Astrocyte of the hippocampus (primary cell): ENCODE data around the gene MAST4.
A peak's percentile ranks its signal among the peaks of the same experiment; 100 is the strongest.

Source experiments
- DNase-seq: peaks from one replicate; pipeline ENCODE4 v3.0.0; 2011; ENCODE audit warnings: low read depth, low spot score

The MAST4 gene

DNA sequence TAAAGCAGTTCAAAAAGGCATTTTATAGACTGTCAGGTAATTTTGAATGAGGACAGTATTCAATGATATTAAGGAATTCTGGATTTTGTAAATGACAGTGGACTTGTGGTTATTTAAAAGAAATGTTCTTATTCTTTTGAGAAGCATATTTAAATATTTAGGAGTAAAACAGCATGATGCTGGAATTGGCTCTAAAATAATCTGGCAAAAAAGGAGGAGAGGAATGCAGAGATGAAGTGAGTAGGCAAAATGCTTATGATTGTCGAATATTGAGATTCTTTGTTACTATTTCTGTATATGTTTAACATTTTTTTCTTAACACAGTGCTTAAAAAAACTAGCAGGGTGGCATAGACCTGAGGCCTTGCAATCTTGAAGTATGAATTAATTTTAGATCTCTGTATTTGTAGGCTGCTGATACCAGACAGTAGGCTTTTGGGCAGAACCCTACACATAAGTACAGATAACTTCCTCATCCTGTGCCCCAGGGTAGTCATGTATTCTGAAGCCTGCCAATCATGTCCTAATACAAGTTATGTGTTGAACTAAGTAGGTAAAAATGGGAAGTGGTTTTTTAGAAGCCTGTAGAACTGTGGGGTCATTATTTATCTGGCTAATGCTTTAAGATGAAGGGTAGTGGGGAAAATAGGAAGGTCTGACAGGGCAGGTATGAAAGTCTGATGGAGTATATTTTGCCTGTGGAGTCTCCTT lies 591.0 kb downstream of the MAST4 start:
- DNase-seq: no peak

DNA sequence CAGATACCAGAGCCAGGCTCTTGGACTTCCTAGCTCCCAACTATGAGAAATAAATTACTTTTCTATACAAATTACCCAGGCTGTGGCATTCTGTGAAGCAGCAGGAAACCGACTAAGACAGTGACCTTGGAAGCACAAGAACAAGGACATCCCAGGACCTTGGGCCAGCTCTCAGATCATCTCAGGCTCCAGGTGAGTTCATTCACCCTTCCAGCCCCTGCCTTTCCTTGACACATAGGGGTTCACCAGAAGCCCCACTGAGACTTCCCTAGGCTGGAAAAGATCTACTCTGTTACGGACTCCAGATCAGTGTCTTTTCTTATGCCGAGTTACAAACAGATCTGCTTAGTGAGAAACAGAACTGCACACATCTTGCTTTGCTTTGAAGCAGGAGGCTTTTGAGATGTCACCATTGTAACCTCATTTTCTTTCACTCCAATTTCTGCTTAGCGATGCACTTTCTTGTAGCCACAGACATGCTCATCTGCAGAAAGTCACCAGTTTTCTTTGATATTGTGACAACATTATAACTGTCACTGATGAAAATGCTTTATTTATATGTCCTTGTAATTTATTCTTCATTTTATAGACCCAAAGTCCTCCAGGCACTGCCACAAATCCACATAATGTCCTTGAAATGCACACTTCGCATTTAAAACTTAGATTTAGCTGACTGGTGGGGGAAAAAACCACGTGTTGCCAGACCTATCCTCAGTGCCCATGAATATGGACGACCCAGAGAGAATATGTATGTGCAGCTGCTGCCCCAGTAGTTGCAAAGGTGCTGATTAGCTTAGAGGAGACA lies 592.3 kb downstream of the MAST4 start:
- no peak for DNase-seq

DNA sequence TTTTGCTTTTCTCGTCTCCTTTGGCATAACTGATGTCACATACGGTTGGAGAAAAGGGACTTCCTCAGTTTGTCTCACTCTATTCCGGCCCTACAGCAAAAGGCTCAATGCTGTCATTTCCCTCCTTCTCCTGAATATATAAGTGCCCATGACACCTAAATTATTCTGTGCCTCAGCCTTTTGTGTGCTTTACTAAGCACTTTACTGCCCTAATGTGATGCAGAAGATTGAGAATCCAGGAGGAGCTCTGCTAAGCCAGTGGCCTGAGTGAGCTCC lies 592.8 kb downstream of the MAST4 start:
- DNase-seq: no peak

DNA sequence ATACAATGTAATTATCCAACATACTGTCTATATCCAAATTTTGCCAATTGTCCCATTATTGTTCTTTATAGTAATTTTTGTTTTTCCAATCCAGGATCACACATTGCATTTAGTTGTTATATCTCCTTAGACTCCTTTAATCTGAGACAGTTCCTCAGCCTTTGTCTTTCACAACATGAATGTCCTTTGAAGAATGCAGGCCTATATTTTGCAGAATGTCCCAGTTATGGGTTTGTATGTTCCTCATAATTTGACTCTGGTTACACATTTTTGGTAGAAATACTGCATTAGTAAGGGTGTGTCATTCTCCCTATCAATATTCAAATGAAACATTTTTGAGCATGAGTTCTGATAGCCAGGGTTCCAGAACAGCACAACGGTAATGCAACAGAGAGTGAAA lies 593.7 kb downstream of the MAST4 start:
- DNase-seq: no peak

DNA sequence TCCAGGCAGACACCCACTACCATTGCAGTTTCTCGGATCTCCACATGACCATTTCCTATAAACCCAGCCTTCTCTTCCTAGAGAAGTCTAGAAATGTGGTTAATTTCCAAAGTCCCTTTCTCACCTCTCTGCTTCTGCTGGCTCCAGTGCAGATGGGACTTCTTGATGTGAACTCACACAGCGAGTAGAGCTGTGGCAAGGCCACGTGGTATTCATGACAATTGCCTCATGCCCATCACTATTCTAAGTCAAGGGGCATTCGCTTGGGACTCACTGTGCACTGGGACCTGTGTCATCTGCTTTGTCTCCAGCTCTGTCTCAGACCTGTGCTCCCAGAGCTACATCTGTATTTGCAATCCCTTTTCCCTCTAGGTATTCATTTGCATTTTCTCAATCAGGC lies 594.2 kb downstream of the MAST4 start:
- no peak for DNase-seq

DNA sequence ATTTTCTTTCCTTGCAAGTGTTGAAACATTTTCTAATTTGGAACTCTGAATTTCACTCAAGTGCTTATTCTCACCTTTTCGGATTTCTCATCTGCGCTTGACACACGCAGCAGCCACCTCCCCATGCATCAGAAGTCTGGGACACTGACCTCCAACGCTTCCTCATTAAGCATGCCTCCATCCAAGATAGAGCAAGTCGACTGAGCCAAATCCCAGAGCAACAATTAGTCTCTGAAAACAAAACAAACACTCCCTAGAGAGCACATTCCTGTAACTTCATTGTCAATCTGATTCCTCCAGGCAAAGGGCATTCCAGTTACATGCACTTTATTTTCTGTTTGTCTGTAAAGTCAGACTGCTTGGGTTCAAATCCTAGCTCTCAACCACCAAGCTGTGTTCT lies 594.7 kb downstream of the MAST4 start:
- DNase-seq: peak; percentile 36

DNA sequence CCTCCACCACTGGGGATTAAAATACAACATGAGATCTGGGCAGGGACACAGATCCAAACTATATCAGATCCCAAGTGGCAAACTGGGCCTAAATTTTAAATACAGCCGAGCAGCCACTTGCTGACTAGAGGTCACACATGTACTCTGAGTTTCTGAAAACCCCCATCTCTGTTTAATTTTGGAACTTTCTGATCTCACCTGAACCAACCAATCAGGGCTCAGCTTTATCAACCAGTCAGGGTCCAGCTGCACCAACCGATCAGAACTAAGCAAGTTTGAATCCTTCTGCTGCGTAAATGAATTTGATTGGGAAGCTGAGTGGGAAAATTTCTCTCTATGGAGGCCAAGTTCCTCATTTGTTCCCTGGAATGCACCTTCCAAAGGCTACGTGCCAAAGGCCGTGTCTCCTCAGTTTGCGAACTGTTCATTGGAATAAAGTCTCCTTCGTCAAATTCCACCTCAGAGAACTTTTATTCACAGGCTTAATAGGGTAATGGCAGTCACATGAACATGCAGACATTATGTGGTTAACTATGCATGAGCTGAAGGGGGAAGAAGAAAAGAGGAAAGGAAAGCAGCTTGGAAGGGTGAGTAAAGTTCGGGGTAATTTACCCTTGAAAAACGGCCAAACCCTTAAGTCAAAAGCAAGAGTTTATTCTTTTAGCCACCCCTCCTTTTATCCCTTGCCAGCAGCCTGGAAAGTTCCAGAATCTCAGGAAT lies 596.7 kb downstream of the MAST4 start:
- DNase-seq: peak; percentile 83

DNA sequence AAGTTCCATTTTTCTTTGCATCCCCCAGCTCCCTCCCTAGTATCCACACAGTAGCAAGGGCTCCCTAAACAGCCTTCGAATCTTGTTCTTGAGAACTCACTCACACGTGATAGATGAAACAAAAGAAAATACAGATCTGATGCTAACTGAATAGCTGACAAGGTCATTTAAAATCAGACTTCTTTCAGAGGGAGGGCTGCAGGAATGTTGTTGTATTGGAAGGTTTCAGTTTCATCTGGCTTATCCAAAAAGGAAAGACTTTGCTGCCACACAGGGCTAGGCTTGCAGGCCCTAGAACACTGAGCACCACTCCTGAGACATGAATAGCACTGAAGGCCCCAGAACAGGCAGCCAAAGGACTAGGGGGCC lies 597.2 kb downstream of the MAST4 start:
- no peak for DNase-seq

DNA sequence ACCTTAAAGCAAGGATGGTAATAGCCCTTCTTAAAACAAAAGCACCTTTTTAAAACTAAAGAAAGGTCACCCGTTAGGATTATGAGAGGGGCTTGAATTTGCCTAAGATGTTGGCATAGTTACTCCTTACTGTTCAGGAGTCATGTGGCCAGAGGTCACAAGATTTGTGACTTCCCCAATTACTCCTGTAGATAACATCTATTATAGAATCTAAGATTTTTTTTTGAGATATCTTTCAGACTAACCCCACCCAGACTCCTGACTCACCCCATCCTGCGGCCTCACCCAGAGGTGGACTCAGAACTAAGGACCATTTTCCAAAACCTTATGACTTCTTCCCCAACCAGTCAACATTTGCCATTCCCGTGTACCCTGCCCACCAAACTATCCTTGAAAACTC lies 598.0 kb downstream of the MAST4 start:
- no peak for DNase-seq

DNA sequence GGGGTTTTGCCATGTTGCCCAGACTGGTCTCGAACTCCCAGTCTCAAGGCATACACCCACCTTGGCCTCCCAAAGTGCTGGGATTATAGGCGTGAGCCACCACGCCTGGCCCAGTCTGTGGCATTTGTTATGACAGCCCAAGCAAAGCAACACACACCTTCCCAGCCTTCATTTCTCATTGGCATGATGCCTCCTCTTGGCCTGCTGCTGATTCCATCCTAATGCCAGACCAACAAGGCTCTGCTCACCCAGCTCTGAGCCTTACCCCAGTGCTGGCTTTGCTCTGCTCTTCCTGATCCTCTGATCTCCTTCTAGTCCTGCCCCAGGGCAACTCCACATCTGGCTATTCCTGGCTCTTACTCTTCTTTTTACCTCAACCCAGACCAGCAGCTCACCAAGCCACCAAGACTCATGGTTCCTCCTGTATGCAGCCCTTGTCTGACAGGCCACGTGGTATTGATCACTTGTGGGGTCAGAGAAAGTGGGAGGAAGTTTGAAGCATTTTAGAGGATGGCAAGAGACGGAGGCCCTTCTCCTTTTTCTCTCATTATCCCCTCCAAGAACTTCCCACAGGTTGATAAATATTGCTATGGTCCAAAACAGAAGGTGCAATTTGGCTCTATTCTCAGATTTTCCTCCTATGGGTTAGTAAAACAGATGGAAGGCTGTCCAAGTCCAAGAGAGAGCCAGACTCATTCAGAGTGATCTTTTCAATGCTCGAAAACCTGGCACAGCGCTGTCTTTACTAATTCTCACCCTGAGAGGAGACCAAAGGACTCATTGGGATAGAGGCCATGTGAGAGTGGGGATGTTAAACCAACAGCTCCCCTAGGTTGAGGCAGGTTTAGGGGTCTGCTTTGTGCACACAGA lies 599.4 kb downstream of the MAST4 start:
- no peak for DNase-seq

DNA sequence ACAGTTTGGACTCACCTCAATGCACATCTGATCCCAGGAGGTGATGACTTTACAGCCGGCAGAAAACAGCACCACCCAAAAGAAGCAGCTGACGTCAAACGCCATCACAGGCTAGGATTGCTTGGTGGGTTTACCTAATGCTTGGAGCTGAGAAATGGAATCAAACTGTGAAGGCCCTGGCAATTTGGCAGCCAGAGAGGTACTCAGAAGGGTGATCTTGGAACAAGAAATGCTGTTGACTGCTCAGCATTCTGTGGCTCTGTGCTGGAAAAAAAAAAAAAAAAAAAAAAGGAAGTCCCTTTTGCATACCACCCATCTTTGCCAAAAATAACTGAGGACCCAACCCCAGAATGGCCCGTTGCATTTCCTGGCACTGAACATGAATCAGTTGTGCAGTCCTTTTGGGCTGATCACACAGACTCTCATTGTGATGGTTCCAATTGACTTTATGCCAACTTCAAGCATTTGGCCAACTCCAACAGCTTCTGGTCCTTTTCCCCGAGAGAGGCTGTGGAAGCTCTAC lies 600.4 kb downstream of the MAST4 start, which contains the start of gene CD180:
TSS of gene CD180 (minus strand) at position 263 of the 523 bp plus-strand sequence. CDS start at position 105, 158 bp downstream.
- peak; percentile 86 for DNase-seq

DNA sequence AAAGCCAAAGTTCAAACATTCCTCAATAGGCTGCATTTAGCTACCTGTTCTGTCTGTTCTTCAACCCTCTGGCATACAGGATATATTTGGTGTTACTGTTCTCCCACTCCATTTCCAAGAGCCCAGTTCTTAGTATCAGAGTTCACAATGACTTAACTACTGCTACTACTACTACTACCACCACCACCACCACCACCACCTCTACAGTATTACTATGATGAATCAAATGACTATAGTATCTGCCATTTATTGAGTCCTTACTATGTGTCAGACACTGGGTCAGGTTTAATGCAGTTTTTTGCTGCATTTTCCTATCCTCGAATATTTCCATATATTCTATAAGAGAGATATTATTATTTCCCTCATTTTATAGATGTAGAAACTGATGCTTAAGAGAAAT lies 601.3 kb downstream of the MAST4 start:
- DNase-seq: no peak

DNA sequence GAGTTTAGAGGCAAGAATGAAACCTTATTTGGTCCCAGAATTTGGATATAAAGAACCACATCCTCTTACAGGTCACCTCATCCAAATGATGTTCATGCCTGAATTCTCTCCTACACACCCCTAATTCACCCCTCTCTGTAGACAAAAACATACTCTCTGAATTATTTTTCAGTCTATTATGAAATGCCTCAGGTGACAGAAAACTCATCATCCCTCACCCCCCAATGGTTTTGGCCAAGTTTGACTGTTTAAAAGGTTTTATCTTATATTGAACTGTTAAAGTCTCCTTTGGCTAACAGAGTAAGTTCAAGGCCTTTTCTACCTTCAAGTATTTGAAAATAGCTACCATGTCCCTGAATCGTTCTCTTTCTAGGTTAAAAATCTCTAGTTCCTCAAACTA lies 602.7 kb downstream of the MAST4 start:
- DNase-seq: no peak

DNA sequence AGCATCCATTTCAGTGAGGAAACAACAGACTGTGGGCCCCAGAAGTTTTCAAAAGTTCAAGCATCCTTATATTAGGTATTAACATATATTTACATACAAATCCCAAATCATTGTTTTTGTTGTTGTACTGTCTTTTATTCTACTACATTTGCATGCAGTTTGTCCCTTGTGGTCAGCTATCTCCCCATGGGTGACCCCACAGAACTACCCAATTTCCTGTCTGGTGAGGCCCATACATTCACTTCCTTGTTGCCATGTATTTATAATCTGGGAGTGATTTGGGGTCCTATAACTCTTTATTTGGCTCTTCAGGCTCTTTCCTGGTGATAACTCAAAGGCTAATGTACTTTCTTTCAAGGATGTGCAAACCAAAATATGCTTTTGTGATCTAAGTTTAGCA lies 603.7 kb downstream of the MAST4 start:
- DNase-seq: no peak

DNA sequence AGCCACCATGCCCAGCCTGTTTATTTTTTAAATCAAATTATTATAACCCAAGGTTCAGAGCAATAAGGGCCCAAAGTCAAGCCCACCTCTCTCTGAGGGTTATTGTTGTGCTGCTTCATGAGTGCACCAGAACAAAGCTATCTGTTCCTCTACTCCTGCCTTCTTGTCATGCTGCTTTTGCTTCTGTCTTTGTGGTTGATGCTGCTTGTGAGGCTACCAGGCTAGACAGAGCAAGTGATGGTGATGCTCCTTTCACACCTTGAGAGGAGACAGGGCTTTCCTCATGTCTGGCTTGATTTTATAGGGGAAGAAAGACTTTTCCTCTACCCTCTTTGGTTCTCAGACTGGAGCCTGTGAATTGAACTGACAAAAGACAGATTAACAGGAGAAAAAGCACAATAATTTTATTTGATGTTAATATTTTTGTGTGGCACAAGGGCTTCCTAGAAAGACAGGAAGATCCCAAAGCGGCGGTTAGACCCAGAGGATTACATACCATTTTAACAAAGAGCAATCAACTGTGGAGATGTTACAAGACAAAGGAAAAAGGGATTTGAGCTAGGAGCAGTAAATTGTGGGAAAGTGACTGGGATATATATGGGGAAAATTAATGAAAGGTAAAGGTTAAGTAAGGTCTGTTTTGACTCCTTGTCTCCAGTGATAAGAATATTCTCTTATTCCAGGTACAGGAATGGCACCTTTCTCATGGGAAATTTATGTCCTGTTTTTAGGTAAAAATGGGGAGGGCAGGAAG lies 604.8 kb downstream of the MAST4 start:
- DNase-seq: no peak

DNA sequence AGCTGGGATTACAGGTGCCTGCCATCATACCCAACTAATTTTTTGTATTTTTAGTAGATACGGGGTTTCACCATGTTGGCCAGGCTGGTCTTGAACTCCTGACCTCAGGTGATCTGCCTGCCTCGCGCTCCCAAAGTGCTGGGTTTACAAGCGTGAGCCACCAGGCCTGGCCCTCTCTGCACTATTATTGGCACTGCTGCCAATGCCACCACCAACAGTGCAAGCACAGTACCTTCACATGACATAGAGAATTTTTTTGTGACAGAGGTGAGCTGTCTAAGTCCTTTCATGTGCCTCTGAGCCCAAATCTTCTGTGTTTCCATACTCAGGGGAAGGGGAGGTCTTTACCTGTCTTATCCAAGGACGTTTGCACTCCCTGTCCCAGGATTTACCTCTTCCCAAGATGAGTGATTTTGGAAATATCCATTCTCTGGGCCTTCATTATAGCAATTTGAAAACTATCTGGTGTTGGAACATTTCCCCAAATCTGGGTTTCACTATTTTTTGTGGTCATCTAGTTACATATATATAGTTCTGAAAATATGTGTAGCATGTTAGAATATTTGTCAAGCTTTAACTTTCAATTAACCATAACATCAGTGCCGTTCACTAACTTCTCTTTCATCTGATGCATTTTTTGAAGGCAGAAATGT lies 605.8 kb downstream of the MAST4 start:
- no peak for DNase-seq

DNA sequence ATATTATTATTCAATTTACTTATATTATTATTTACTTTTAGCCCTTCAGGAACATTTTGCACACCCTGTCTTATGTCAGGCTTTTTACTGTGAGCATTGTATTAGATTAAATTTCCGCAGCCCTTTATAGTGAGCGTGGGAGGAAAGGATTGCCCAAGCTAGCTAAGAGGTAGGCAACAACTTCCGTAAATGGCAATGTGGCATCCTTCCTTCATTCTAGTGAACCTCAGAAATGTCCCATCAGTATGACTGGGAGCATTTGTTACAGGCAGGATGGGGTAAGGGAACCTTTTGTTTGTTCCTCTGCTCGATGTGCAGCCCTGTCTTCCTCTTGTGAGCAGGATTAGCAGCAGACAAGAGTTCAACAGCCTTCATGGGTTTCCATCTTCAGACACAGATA lies 606.6 kb downstream of the MAST4 start:
- DNase-seq: no peak

DNA sequence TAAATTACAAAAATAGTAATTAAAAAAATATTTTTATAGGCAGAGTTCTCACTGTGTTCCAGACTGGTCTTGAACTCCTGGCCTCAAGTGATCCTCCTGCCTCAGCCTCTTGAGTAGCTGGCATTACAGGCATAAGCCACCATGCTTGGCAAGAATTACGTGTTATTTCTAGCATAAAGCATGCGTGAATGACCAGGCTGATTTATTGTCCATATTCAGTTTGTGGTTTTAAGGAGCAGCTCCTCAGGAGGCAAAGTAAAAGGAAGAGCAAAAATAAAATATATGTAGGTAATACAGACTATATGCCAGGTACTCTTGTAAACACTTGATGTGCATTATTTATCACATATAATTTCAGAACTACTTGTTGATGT lies 607.5 kb downstream of the MAST4 start:
- DNase-seq: no peak

DNA sequence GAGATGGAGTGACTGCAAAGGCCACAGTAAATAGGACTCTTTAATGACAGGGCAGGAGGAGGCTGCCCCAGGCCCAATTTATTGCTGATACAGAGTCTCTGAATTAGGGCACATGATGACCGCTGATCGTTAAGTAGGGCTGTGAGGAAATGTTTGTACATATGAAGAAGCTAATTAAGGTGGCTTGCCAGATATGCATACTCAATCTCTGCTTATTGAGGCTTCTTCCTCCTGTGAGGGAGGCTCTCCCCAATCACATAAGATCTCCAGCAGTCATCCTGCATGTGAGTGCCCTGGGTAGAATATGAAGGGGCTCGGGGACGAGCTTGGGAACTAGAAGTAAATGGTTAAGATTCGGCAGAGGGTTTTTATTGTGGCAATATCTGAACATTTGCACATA lies 608.6 kb downstream of the MAST4 start:
- DNase-seq: no peak

DNA sequence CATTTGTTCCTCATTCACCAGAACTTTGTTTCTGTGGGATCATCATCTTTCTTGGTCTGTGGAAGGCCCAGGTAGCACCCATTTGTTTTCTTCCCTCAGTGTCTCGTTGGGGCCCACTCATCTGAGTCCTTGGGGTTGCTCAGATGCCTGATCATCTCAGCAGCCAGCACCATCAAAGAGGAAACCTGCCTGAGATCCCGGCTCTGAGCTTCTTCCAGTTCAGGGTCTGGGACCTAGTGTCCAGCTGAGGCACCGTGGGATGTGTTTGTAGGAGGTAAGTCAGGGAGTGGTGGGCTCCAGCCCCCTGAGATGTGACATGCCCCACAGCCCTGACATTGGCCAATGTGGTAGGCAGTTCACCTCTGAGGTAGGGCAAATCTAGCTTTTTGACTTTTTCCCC lies 609.8 kb downstream of the MAST4 start:
- DNase-seq: no peak
